Tongue (tissue), 2 donors: ENCODE data around the gene GHR. TPM values are rescaled to one million over a fixed set of nuclear protein-coding genes. Genes with fewer than 3 reads are reported as not detected.

Experiments used
- DNase-seq: peaks from one replicate; pipeline ENCODE4 v3.0.0-alpha.2; 2015
- total RNA-seq: library from RNA; depleted of rRNA; stranded (reverse); fragments of >200 nt; gene quantifications from one replicate; pipeline ENCODE4 v1.2.3, GENCODE V29; 2014

Gene GHR
- 13.4 TPM for total RNA-seq

- DNase-seq = peak; percentile 95
These were observed at the start of gene GHR for GRCh38 chr5:42423285-42424165. Gene GHR, plus strand, starts transcription at chr5:42423439. Its CDS starts 142,436 bp downstream, at chr5:42565875.

DNA sequence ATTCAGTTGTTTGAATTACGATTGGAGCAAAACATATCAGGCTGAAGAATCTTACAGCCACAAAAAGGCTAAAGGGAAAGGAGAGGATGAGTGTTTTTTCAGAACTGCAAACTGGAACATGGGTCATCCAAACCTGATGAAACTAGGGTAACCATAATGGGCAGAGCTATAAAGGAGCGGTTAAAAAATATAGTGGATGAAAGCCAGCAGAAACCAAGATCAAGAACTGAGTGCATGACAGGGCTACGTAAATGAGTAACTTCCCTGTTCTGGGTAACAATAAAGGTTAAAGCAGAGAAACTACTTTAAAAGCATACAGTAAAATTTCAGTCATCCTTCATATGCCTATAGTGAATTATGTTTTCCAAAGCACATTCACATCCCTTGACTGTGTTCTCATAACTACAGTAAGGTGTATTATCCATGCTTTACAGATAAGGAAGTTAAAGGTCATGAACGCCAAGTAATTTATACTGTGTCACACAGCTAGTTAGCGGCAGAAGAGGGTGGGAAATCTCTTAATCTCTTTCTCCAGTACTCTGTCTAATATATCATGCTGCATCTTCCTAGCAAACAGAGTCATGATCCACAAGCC, 48.5 kb upstream of the GHR start:
- DNase-seq = no peak

DNA sequence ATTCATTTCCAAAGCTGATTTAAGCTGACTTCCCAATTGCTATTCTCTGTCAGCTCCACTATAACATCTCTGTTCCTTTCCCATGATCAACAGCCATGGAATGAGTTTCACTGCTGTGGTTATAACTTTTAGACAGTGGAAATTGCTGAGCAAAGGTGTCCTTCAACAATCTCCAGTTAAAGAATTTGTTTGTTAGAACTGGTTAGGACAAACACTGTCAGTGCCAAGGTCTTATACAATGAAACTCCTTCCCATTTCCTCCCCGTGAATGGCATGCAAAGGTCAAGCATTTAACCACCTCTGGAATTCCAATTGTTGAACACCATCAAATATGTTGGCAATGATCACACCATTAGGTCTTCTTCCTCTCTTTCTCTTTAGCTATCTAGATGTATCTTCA, 45.7 kb upstream of the GHR start:
- no peak for DNase-seq

- DNase-seq = no peak
These were observed 41.3 kb upstream of the GHR start for GRCh38 chr5:42381973-42382372.

- DNase-seq = no peak
These were observed 35.7 kb upstream of the GHR start for GRCh38 chr5:42387563-42387962.

- no peak for DNase-seq
These were observed 33.1 kb upstream of the GHR start for GRCh38 chr5:42390115-42390514.

DNA sequence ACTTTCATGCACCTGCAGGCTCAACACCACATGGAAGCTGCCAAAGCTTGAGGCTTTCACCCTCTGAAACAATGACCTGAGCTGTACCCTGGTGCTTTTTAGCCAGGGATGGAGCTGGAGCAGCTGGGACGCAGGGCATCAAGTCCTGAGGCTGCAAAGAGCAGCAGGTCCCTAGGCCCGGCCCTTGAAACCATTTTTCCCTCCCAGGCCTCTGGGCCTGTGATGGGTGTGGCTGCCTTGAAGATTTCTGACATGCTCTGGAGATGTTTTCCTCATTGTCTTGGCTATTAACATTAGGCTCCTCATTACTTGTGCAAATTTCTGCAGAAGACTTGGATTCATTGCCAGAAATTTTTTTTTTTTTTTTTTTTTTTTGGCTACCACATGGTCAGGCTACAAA, 30.3 kb upstream of the GHR start:
- no peak for DNase-seq

- no peak for DNase-seq
These were observed 27.1 kb upstream of the GHR start for GRCh38 chr5:42396111-42396510.

DNA sequence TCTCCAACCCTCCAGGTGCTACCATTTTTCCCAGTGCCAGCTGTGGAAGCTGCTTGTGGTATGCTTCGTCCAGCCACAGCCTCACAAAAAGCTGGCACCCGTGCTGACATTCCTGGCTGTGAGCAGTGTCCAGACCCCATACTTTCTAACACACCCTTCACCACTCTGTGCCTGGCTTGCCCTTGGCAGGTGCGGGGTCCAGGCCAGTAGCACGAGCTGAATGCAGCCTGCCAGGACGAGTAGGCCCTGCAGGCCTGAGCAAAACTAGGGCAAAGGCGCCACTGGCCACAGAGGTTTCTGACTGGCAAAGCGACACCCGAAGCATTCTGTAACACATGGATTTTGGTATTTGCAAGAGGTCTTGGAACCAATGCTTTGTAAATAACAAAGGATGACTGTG, 26.0 kb upstream of the GHR start:
- DNase-seq = no peak

GRCh38 chr5:42399702-42400101, 23.5 kb upstream of the GHR start:
- DNase-seq = peak; percentile 7

- DNase-seq = no peak
These were observed 22.8 kb upstream of the GHR start for GRCh38 chr5:42400474-42400873.

DNA sequence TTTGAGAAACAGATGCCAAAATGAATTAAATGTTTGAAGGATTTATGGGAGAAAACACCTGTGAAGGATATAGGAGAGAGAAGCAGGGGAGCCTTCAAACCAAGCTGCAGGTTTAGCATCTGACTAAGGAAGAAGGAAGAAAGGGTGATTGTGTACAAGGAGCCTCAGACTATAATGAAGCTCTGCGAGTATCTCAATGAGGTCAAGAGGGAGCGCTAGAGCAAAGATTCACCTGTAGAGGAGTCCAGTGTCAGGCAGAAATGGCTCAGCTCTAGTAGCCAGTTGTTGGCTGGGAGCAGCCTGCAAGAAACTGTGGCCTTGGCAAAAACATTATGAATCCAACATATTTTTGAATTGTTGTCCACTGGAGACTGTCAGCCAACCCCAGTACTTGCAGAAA, 20.0 kb upstream of the GHR start:
- DNase-seq = no peak

GRCh38 chr5:42404366-42404765, 18.9 kb upstream of the GHR start:
- no peak for DNase-seq

DNA sequence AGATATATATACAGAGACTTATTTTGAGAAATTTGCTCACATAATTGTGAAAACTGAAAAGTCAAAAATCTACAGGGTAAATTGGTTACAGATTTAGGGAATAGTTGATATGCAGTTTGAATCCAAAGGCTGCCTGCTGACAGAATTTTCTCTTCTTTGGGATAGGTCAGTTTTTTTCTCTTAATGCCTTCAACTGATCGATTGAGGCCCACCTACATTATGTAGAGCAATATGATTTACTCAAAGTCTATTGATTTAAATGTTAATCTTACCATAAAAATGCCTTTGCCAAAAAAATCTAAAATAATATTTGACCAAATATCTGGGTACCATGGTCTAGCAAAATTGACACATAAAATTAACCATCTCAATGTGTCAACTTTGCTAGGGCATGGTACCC, 3.9 kb upstream of the GHR start:
- no peak for DNase-seq

GRCh38 chr5:42422656-42423280, 471 bp upstream of the GHR start:
- DNase-seq = peak; percentile 3

DNA sequence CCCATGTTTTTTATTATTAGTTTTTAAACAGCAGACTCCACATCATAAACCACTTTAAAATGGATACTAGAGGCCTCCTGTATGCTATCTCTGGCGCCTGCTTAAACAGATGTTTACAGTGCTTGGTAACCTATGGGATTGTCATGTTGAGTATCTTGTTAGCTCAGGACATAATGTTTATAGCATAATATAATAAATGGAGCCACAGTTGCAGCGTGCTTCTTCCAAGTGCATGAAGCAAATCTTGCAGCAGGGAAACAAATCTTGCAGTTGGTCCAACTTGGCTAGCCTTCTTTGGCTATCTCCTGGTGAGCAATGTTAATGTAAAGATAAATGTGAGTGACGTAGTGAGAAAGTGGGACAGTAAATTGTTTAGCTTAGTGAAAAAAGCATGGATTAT, 2.8 kb downstream of the GHR start:
- peak; percentile 18 for DNase-seq

DNA sequence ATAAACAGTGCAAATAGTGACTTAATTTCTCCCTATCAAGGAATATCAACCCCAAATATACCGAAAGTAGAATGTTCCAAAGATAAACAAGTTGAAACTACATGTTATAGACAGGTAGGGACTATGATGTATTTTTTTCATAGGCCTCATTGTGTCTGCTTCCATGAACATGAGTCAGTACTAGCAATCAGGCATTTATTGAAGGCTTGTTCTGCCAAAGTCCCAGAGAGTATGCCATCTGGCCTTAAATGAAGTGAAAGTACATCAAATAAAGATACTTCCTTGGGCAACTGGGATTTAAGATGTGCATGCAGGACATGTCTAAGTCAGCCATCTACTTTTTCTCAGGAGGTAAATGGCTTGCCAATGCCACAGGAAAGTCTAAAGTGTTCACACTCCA, 6.5 kb downstream of the GHR start:
- DNase-seq = no peak

DNA sequence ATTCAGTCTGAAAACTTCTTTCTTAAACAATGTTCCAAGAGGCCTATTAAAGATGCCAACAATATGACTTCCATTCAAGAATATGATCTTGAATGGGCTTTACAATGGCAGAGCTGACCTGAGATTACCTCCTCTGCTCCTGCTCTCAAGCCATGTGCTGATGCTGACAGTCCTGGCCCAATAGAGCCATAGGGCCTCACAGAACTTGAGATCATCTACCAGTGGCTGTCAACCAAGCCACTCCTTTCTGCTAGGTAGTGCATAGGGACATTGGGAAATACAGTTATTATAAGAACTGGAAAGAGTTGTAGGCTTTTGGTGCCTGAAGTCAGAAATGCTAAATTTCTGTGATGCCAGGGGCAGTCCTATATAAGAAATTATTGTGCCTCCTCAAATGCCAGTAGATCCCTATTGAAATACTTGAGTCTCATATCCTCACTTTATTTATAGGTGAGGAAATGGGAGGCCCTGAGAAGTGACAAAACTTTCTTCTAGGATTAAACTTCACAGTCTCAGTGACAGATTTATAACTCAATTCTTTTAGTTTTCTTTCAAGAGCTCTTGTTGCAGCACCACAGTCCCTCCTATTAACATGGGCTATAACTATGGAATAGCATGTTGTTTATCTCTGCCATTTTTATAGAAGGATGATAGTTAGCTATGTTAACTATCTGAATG, 10.9 kb downstream of the GHR start:
- no peak for DNase-seq

GRCh38 chr5:42436051-42436450, 12.8 kb downstream of the GHR start:
- peak; percentile 25 for DNase-seq

DNA sequence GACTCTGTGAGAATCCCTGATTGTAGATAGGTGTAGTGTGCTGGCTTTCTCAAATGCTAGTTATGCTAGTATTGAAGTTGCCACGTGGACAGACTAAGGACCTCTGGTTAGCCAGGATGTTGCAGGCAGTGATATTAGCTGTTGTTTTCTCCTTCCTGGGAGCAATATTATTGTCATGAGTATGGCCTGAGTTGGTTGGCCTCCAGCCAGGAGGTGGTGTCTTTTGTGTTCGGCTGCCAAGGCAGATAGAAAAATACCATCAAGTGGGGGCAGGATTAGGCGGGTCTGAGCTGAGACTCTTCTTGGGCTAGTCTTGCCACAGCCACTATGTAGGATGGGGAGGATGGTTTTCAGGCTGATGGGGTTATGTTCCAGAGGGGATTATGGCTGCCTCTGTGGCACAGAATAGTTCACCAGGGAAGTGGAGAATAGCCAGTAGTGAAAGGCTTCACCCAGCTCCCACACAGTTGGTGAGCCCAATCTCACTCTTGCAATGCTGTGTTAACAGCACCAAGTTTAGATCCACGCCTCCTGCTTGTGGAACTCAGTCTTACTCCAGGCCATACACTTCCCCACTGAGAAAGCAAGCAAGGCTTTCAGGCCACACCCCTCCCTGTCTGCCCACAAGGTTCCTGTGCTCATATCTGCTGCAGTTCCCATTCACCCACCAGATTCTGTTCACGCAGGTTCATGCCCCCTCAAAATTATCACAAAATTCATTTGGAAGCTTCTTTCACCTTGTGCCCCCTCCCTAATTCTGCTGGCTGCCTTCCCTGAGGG, 31.2 kb downstream of the GHR start:
- DNase-seq = no peak

DNA sequence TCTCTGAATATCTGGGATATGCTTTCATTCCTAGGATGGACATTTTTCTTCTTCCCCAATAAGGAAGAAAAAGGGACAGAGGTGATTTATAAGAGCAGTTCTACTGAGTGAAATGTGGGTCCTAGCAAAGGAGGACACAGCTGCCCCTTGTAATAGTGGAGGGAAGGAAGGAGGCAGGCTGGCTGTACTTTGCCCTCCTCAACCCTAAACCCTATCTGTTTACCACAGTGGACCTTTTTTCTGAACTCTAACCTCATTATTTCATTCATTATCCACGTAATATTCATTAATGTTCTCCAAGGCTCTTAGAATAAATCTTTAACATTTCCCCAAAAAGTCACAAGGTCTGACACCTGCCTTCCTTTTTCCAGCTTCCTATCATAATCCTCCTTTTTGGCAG, 37.8 kb downstream of the GHR start:
- no peak for DNase-seq

DNA sequence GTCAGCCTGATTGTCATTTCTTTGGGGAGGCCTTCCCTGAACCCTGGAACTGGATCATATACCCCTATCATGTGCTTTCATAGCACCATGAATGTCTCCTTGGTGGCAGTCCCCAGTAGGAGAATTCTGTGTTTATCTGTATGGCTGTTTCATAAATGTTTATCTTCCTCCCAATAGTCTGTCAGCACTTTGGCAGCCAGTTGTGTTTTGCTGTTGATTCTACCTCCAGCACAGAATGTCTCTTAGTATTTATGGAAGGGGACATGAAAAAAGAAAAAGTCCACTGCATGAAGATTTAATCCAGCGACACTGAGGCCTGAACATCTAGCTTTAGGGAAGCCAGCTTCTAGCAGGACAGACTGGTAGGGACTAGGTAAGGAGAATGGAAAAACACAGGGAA, 38.3 kb downstream of the GHR start:
- no peak for DNase-seq
